ENCODE data around the gene SLC45A2. TPM values are rescaled to one million over a fixed set of nuclear protein-coding genes. Genes with fewer than 3 reads are reported as not detected.

The SLC45A2 gene
- total and polyA plus RNA-seq, 9 of the 15 experiments (the other 6 are each of a cell fraction or from before 2014, with no cell fraction given) = 0.03 to 0.29 (median 0.14) TPM; not detected in 4

GRCh38 chr5:33984671-33985124, at the start of gene SLC45A2 (continued):
- peak; percentile 45; the same call in 1 of the 2 replicates for TF ChIP-seq HBP1 (CRISPR knock-in tag; IDR thresholded peaks at IDR 0.05)
- no peak for TF ChIP-seq RFX5 (IDR thresholded peaks at IDR 0.05; ENCODE audit: low read depth, low read length)
- peak; percentile 63; the same call in 1 of the 2 replicates for TF ChIP-seq ELF4 (CRISPR knock-in tag; IDR thresholded peaks at IDR 0.05)
- no peak for TF ChIP-seq ZNF121 (CRISPR knock-in tag; conservative IDR thresholded peaks at IDR 0.05)
- TF ChIP-seq TAF9B (IDR thresholded peaks at IDR 0.05; ENCODE audit: partially characterized antibody) = peak; percentile 16
- no peak for TF ChIP-seq ZNF507 (tag; conservative IDR thresholded peaks at IDR 0.05)
- no peak for TF ChIP-seq FOSL1 (tag; conservative IDR thresholded peaks at IDR 0.05)
- no peak for TF ChIP-seq KAT8 (IDR thresholded peaks at IDR 0.05; ENCODE audit: low read depth)
- no peak for TF ChIP-seq BRD9 (IDR thresholded peaks at IDR 0.05; ENCODE audit: low read depth, partially characterized antibody)
- TF ChIP-seq ZNF316 (IDR thresholded peaks at IDR 0.05) = no peak
- TF ChIP-seq SNAPC5 (CRISPR knock-in tag; IDR thresholded peaks at IDR 0.05) = no peak
- TF ChIP-seq, protein P1, sequence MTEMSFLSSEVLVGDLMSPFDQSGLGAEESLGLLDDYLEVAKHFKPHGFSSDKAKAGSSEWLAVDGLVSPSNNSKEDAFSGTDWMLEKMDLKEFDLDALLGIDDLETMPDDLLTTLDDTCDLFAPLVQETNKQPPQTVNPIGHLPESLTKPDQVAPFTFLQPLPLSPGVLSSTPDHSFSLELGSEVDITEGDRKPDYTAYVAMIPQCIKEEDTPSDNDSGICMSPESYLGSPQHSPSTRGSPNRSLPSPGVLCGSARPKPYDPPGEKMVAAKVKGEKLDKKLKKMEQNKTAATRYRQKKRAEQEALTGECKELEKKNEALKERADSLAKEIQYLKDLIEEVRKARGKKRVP (CRISPR knock-in tag; IDR thresholded peaks at IDR 0.05) = no peak
- no peak for TF ChIP-seq MTA3 (IDR thresholded peaks at IDR 0.05; ENCODE audit: borderline replicate concordance)
- TF ChIP-seq E2F8 (IDR thresholded peaks at IDR 0.05; ENCODE audit: low read depth, partially characterized antibody) = no peak
- TF ChIP-seq PYGO2 (tag; IDR thresholded peaks at IDR 0.05) = no peak
- TF ChIP-seq SPI1 (IDR thresholded peaks at IDR 0.05; ENCODE audit: borderline replicate concordance, low read depth, low read length) = no peak
- TF ChIP-seq TAF1 (IDR thresholded peaks at IDR 0.05; ENCODE audit: control insufficient read depth, extremely low read depth, insufficient read depth, low read length, severe bottlenecking) = no peak
- TF ChIP-seq ESRRA (IDR thresholded peaks at IDR 0.05; ENCODE audit: borderline replicate concordance, low read depth) = no peak
- 0 out of 2 replicates have a peak, but pooled peaks have one; percentile 5 for TF ChIP-seq MTA2 (IDR thresholded peaks at IDR 0.05; ENCODE audit: low read depth)
- TF ChIP-seq CEBPZ (IDR thresholded peaks at IDR 0.05; ENCODE audit: borderline replicate concordance, low read depth, low read length) = no peak

Data from K562 (cell line).